Measurements from ENCODE around the gene KRTAP4-16.

GRCh38 chr17:41058741-41059140 is 43.3 kb downstream of the KRTAP4-16 start:
- TF ChIP-seq POLR2A (IDR thresholded peaks at IDR 0.05) (no peak), CTCF (IDR thresholded peaks at IDR 0.05 in 8 of 11, conservative IDR thresholded peaks at IDR 0.05 in 3 of 11) (no peak)

All from spleen (tissue), 7 donors.